Measurements from ENCODE around the gene RNF217.

DNA sequence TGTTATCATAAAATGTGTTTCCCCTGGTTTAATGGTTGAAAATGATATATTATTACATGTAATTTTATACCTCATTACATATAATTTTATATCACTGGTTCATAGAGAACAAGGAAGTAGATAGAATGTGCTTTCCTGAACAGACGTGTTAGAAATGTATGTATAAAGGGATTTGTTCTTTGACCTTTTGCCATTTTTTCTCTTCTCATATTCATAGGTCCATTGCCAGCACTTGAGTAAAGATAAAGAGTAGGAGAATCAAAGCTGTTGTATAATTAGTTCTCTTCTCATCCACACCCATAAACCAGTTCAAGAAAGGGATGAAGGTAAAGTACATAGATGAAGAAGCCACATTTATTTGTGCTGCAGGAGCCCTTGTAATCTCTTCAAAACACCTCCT, 46.7 kb downstream of the RNF217 start:
- TF ChIP-seq, protein P1, sequence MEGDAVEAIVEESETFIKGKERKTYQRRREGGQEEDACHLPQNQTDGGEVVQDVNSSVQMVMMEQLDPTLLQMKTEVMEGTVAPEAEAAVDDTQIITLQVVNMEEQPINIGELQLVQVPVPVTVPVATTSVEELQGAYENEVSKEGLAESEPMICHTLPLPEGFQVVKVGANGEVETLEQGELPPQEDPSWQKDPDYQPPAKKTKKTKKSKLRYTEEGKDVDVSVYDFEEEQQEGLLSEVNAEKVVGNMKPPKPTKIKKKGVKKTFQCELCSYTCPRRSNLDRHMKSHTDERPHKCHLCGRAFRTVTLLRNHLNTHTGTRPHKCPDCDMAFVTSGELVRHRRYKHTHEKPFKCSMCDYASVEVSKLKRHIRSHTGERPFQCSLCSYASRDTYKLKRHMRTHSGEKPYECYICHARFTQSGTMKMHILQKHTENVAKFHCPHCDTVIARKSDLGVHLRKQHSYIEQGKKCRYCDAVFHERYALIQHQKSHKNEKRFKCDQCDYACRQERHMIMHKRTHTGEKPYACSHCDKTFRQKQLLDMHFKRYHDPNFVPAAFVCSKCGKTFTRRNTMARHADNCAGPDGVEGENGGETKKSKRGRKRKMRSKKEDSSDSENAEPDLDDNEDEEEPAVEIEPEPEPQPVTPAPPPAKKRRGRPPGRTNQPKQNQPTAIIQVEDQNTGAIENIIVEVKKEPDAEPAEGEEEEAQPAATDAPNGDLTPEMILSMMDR (IDR thresholded peaks at IDR 0.05 in 8 of 11, conservative IDR thresholded peaks at IDR 0.05 in 3 of 11) = no peak
- no peak for TF ChIP-seq POLR2A (IDR thresholded peaks at IDR 0.05)
